KOPT-K1 (cell line): ENCODE results near the gene ZNF23.
A peak's percentile ranks its signal among the peaks of the same experiment; 100 is the strongest.
"Not testable (repeated sequence)": the region's sequence is repeated elsewhere in the genome, so short reads cannot be mapped to it uniquely, and the experiment has no call there.

Experiments
- H3K27ac ChIP-seq: fragments of 200-600 bp; sonication (generic); 2 replicates; pipeline ENCODE4 v1.5.1; 2016; ENCODE audit warnings: antibody characterized with exemption, mild to moderate bottlenecking, low read depth, low read length; ENCODE audit not compliant: poor library complexity, severe bottlenecking
- H3K36me3 ChIP-seq: fragments of 200-600 bp; sonication (generic); 2 replicates; pipeline ENCODE4 v1.5.1; 2017; ENCODE audit warnings: antibody characterized with exemption, mild to moderate bottlenecking, low read length, moderate library complexity; ENCODE audit not compliant: insufficient read depth
- H3K9me3 ChIP-seq: fragments of 200-600 bp; sonication (generic); 2 replicates; pipeline ENCODE4 v1.5.1; 2017; ENCODE audit warnings: antibody characterized with exemption, low read length, mild to moderate bottlenecking; ENCODE audit not compliant: insufficient read depth, poor library complexity, severe bottlenecking

ZNF23 gene

DNA sequence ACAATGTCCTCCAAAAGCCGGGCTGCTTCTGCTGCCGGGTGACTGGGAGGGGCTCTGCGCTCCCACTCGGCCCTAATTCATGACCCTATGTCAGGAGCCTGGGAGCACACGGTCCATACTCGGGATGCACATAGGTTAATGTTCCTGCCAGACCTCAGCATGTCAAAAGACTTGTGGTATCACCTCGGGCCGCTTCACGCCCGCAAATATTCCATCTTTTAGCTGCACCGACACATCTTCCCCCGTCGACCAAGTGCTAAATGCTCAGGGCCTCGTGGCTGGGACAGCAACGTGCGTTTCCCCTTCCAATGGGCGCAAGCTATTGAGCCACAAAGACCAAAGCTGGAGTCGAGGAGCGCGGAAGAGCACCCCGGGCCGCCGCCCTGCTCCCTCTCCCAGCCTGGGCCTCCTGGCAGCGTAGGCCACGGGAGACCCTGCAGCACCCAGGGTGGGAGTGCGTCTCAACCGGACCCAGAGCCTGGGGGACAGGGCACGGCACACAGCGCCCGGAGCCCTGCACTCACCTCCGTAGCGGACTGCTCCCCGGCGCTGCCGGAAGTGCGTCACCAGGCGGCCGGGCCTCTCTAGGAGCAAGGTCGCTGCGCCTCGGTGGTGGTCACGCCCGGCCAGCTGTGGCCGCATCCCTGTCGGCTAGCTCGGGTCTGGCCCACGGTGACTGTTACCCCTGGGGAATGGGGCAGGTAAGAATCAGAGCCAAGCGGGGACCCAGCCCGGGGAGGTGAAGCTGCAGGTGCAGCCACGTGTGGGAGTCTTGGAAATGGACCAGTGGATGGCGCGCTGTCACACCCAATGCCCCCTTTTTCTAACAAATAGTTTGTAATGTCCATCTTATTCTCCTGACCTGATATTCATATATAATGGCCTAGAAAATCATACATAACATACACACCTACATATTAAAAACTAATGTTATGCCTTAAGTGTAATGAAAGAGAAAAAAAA is at the start of gene ZNF23:
TSS of gene ZNF23 (minus strand) at position 562 of the 963 bp plus-strand sequence. CDS start 5,451 bp downstream, outside the sequence.
- H3K36me3 ChIP-seq = no peaks in the 10 kb centered on the region
- no peaks in the 10 kb centered on the region for H3K9me3 ChIP-seq
- H3K27ac ChIP-seq = peak within 1 kb of the TSS; percentile 66

DNA sequence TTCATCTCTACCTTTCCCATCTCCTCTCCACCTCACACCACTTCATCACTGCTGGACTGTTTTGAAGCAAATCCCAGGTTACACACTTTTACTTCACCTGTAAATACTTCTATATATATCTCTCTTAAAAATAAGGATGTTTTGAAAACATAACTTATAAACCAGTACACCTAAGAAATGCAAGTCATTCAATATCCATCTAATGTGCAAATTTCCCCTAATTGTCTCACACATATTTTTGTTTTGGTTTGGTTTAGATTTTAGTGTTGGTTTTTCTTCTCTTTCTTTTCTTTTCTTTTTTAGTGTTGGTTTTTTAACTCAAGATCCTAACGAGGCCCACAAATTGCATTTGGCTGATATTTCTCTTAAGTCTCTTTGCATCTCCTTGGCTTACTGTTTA is 45.0 kb upstream of the ZNF23 start:
- no peaks in the 10 kb centered on the region for H3K36me3 ChIP-seq
- no peak overlapping the region for H3K27ac ChIP-seq
- no peaks in the 10 kb centered on the region for H3K9me3 ChIP-seq

DNA sequence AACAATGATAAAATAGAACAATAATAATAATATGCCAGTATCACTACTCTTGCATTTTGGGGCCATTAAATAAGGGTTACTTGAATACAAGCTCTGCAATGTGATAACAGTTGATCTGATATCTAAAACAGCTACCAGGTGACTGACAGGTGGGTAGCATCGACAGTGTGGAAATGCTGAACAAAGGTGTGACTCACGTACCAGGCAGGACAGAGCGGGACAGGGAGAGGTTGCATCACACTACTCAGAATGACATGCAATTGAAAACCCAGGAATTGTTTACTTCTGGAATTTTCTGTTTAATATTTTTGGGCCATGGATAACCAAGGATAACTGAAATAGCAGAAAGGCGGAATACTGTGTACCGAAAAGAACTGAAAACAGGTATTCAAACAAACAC is 42.9 kb upstream of the ZNF23 start:
- no peaks in the 10 kb centered on the region for H3K9me3 ChIP-seq
- no peak overlapping the region for H3K27ac ChIP-seq
- H3K36me3 ChIP-seq = no peaks in the 10 kb centered on the region

DNA sequence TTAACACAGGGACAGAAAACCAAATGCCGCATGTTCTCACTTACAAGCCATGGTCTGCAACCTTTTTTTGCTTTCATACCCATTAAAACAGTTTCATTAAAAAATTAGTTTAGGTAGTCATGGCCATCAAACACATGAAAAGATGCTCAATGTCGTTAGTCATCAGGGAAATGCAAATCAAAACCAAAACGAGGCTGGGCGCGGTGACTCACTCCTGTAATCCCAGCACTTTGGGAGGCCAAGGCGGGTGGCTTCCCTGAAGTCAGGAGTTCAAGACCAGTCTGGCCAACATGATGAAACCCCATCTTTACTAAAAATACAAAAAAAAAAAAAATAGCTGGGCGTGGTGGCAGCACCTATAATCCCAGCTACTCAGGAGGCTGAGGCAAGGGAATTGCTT is 42.0 kb upstream of the ZNF23 start:
- not testable (repeated sequence) for H3K36me3 ChIP-seq, H3K27ac ChIP-seq, H3K9me3 ChIP-seq

DNA sequence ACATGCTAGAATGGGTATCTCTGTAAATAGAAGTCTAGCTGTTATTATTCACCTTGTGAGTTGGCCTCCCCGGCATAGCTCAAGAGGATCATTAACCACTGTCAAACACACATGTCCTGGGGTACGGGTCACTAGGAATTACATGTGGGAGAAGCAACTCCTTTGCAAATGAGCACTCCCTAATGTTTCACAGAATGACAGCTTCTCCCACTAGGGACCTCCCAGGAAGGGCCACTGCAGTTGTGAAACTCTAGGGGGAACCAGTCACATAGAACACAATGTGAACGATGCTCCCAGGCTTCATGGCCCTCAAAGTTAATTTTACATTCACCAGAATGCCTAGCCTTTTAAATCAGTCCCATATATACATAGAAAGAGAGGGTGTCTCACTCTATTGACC is 39.5 kb upstream of the ZNF23 start:
- H3K9me3 ChIP-seq = no peaks in the 10 kb centered on the region

DNA sequence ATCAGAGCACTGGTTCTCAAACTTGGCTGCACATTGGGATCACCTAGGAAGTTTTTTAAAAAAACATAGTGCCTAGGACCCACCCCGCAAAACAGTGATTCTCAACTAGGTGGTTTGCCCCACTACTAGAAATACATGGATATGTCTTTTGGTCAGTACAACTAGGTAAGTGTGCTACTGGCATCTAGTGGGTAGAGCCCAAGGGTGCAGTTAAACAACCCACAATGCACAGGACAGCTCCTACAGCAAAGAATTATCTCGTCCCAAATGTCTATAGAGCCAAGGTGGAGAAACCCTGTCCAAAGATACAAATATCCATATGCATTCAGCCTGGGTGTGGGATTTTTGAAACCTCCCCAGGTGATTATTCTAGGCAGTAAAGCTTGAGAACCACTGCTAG is 38.9 kb upstream of the ZNF23 start:
- no peak overlapping the region for H3K27ac ChIP-seq
- no peaks in the 10 kb centered on the region for H3K36me3 ChIP-seq
- no peaks in the 10 kb centered on the region for H3K9me3 ChIP-seq

More for the DNA sequence above, 39.5 kb upstream of the ZNF23 start:
- Histone ChIP-seq H3K27ac (no peak overlapping the region), H3K36me3 (no peaks in the 10 kb centered on the region)

DNA sequence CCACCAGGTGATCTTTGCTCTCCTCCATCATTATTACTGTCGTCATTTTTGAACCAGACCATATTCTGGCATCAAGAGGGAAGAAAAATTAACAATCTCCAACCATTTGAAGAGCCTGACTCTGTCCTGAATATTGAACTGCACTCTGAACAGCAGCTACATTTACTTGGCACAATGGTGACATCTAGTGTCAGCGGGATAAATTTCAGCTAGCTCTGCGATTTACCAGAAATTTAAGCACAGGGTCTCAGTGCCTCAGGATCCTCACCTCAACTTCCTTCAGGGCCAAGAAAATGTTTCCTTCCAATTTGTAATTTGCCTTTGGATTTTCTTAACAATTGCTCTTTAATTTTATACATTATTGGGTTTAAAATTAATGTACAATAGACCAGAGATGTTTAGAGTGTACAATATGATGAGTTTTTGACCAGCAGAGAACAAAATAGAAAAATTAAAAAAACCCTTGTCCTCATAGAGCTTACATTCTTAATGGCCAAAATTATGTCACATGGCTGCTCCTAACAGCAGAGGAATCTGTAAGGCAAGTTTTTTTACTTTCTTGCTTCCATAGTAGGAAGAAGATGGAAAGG is 37.8 kb upstream of the ZNF23 start:
- no peaks in the 10 kb centered on the region for H3K36me3 ChIP-seq
- H3K9me3 ChIP-seq = no peaks in the 10 kb centered on the region
- no peak overlapping the region for H3K27ac ChIP-seq

DNA sequence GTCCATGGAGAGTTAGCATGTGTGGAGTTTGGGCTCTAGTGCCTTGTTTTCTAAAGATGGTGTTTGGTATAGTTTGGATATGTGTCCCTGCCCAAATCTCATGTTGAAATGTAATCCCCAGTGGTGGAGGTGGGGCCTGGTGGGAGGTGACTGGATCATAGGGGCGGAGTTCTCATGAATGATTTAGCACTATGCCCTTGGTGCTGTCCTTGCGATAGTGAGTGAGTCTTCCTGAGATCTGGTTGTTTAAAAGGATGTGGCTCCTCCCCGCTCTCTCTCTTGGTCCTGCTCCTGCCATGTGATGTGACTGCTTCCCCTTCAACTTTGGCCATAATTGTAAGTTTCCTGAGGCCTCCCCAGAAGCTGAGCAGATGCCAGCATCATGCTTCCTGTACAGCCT is 36.0 kb upstream of the ZNF23 start:
- no peak overlapping the region for H3K27ac ChIP-seq
- no peaks in the 10 kb centered on the region for H3K36me3 ChIP-seq
- no peaks in the 10 kb centered on the region for H3K9me3 ChIP-seq

DNA sequence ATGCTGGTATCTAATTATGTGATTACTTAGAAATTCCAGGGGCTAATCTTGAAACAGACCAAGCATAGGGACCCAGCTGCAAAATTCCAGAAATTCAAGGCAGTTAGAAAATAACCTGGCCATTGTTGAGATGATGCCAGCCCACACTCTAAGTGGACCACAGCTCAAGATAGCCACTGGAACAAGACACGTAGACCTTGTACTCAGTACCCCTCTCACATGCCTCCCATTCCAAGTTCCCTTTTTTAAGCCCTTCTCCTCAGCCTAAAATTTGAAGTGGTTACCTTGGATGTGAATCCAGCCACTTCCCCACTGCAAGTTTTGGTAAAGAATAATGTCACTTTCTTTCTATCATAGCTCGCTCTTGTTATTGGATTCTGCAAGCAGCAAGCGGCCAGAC is 31.2 kb upstream of the ZNF23 start:
- Histone ChIP-seq H3K9me3 (no peaks in the 10 kb centered on the region), H3K36me3 (no peaks in the 10 kb centered on the region), H3K27ac (no peak overlapping the region)

DNA sequence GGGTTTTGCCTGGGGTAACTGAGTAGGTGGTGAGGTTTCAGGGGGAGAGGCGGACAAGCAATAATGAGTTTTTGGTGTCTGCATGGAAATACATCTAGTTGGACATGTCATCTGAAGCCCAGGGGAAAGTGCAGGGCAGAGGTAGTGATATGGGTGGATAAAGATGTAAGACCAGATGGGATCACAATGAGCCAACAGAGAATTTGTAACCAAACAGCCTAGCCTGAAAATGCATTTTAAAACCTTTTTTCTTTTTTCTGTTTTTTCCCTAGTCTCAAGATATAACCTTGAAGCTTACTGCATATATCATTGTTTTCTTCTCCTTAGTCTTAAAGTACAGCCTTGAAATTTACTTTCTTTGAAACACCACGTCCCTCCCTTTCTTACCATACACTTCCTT is 30.7 kb upstream of the ZNF23 start:
- H3K9me3 ChIP-seq = no peaks in the 10 kb centered on the region
- H3K36me3 ChIP-seq = no peaks in the 10 kb centered on the region
- no peak overlapping the region for H3K27ac ChIP-seq

DNA sequence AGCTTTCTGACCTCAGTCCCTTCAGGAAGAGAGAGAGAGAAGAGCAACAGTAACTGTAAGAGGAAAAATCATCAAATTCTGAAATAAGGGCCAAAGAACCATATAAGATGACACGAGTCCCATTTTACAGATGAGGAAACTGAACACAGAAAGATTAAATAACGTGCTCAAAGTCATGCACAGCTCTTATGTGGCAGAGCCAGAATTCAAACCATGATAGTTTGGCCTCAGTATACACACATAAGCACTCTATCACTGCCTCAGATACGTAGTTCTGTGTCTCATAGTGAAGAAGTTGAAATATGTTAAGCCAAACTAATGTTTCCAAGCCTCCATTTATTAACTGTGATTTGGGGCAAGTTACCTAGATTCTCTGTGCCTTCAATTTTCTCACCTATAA is 29.0 kb upstream of the ZNF23 start:
- Histone ChIP-seq H3K27ac (no peak overlapping the region), H3K36me3 (no peaks in the 10 kb centered on the region), H3K9me3 (no peaks in the 10 kb centered on the region)

DNA sequence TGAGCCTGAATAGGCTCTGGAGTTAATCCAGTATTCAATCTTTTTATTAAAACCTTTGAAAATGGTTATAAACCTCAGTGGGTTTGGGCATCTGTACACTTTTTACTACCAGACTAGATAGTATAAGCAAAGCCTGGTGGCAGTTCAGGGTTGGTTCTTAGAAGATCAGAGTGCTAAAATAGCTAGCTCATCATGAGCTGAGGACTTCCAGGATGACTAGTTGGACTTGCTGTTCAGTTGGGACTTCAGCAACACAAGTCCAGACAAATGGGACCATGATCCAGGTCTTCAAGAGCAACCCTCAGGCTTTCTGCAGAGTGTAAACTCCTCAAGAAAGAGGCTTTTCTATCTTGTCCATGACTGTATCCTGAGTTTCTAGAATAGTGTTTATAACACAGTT is 28.3 kb upstream of the ZNF23 start:
- no peaks in the 10 kb centered on the region for H3K36me3 ChIP-seq
- H3K9me3 ChIP-seq = no peaks in the 10 kb centered on the region

DNA sequence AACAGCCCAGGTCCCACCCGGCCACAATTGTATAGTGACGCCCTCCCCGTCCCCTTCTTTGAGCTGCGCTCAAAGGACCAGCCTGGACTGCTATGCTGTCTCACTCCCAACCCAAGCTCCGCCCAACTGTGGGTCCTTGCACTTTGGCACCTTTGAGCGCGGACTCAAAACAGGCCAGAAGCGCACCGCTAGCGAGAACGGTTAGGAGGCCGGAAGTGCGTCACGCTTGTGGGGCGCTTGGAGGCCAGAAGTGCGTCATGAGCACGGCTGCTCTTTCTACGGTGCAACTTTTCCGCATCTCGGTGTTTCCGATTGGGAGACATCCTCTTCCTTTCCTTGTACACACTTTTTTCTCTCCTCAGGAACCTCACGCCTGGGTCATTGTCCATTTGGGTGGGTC is 27.1 kb upstream of the ZNF23 start, which contains the start of gene ZNF19:
TSS of gene ZNF19 (minus strand) at position 203 of the 400 bp plus-strand sequence. CDS start 7,210 bp downstream, outside the sequence.
- Histone ChIP-seq H3K27ac (no peak within 1 kb of the TSS), H3K36me3 (no peaks in the 10 kb centered on the region), H3K9me3 (no peaks in the 10 kb centered on the region)

More for the DNA sequence above, 28.3 kb upstream of the ZNF23 start:
- H3K27ac ChIP-seq = no peak overlapping the region

DNA sequence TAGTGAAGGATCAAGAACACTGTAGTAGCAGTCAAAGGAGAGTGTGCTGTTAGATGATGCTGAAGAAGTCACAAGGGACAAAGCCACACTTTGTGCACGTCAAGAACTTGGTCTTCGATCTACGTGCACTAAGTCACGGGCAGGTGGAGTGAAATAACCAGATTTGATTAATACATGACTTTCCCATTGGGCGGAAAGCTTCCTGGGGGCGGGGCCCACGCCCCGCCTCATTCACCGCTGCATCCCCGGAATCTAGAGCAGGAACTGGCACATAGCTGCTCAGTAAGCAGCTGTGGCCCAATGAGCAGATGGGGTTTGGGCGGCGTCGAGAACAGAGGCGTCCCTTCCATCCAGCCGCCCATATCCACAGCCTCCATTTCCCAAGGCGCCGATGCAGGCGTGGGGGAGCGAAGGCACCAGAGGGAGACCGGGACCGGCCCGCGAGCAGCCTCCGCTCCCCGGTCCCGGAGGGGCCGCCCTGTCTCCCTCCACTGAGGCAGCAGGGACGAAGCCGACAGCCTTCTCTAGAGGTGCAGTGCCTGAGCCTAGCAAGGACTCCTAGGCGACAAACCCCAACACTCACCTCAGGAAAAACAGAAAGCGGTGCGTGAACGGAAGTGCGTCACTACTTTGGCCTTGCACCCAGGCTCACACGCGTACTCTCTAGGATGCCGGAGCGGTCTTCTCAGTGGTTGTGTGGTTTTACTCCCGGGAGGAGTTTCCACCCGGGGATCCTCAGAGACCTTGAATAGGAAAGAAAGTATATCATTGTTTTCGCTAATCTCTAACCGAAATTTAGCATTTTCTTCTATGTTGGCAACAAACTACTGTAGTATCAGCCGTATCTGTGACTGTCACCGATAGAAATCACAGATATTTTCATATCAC is 22.2 kb upstream of the ZNF23 start:
- Histone ChIP-seq H3K27ac (peak overlapping the region; percentile 59), H3K9me3 (no peaks in the 10 kb centered on the region), H3K36me3 (no peaks in the 10 kb centered on the region)

DNA sequence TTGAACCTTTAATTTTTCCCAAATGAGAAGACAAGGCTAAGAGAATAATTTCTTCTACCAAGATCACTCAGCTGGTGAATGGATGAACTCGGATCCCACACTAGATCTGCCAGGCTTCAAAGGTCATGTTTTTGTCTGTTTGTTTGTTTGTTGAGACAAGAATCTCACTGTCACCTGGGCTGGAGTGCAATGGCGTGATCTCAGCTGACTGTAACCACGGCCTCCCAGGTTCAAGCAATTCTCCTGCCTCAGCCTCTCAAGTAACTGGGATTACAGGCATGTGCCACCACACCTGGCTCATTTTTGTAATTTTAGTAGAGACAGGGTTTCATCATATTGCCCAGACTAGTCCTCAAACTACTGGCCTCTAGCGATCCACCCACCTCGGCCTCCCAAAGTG is 20.5 kb upstream of the ZNF23 start:
- Histone ChIP-seq H3K27ac (no peak overlapping the region), H3K9me3 (no peaks in the 10 kb centered on the region), H3K36me3 (no peaks in the 10 kb centered on the region)
